Cardiac ventricle fibroblast (primary cell): Measurements from ENCODE around the gene RNF157. TPM values are rescaled to one million over a fixed set of nuclear protein-coding genes. Genes with fewer than 3 reads are reported as not detected.

Experiments
- total RNA-seq: library from RNA; depleted of rRNA; stranded (reverse); fragments of >200 nt; gene quantifications from 2 replicates; pipeline ENCODE4 v1.2.3, GENCODE V29; 2015

Gene RNF157
- total RNA-seq: 0.10 and 0.44 TPM in 2 replicates

DNA sequence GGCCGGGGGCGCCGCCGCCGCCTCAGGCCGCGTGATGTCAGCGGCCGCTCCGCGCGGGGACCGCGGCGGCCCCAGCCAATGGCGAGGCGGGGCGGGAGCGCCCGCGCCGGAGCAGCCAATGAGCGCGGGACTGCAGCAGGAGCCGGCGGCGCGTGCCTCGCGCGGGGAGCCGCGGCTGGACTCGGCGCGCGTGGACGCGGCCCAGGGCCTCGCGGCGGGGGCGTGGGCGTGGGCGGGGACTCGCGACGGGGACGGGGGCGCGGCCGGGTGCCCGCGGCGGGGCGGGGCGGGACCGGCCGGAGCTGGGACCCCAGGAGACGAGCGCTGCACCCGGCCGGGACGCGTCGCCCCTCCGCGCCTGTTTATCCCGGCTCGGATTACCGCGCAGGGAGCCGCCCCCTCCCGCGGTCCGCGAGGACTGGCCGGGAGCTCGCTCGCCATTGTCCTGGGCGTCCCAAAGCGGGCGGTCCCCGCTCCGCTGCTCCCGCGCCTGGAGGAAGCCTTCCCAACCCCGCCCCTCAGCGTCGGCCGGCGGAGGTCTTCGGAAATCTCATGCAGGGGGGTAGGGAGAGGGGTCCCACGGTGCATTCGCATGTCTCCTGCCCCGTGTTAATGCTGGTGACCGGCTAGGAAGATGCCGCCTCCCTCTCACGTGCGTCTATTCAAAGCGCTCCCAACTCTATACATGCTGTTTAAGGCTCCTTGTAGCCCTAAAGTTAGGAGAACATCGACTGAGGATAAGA, at the start of gene RNF157:
TSS of gene RNF157 (minus strand) at position 33 of the 743 bp plus-strand sequence. CDS start 253 bp downstream, outside the sequence.

DNA sequence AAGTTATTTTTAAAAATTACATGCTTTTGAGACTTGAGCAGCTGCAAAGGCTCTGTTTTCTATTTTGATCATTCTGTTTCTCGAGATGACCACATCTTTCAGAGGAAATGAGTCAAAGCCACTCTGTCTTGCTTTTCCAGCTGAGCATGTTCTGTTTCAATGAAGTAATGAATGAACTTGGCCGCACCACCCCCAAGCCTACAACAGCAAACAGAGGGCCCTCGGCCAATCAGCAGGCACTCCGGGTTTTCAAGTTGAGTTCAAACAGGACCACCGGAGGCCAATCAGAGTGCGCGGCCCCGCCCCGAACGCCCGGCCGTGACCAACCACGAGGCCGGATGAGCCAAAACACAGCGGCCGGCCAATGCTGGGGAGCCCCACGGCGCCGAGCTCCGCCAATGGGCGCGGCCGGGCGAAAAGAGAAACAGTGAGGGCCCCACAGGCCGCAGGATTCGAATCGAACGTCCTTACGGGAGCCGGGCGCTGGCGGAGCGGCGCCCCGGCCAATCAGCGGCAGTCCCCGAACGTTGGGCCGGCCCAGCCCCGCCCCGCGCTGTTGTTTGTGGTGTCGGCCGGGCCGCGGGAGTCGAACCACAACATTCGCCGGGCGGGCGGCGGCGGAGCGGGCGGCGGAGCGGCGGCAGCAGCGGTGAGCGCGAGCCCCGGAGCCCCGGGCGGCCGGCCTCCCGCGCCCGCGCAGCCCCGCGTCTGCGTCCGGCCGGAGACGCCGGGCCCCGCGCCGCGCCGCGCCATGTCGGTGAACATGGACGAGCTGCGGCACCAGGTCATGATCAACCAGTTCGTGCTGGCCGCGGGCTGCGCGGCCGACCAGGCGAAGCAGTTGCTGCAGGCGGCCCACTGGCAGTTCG, 24.7 kb upstream of the RNF157 start, which contains the start of gene UBALD2:
TSS of gene UBALD2 (plus strand) at position 594 of the 869 bp plus-strand sequence. CDS start at position 752, 158 bp downstream.

GRCh38 chr17:76141212-76142038, 98.9 kb downstream of the RNF157 start, which contains the start of gene FOXJ1:
Gene FOXJ1 (minus strand): TSS chr17:76141245. CDS start chr17:76140395, 850 bp downstream.

GRCh38 chr17:76103274-76104139, 136.8 kb downstream of the RNF157 start, which contains the start of gene EXOC7:
Gene EXOC7 (minus strand): TSS chr17:76103787. CDS start chr17:76103692, 95 bp downstream.

Other genes starting within 250 kb of the RNF157 start
- 1.6 and 2.4 TPM in 2 replicates for gene CDK3, start 239.6 kb downstream of the RNF157 start, total RNA-seq
- not detected in 2 replicates for gene EVPL, start 213.2 kb downstream of the RNF157 start, total RNA-seq
- gene SRP68, start 168.0 kb downstream of the RNF157 start, total RNA-seq: 40.8 and 48.2 TPM in 2 replicates
- not detected in 2 replicates for gene GALR2, start 165.7 kb downstream of the RNF157 start, total RNA-seq
- not detected in 2 replicates for gene ZACN, start 161.3 kb downstream of the RNF157 start, total RNA-seq
- 44.9 and 59.0 TPM in 2 replicates for gene EXOC7, start 136.7 kb downstream of the RNF157 start, total RNA-seq
- not detected in 2 replicates for gene FOXJ1, start 99.2 kb downstream of the RNF157 start, total RNA-seq
- gene UBALD2, start 24.9 kb upstream of the RNF157 start, total RNA-seq: 4.5 and 5.9 TPM in 2 replicates
- 0.98 and 1.8 TPM in 2 replicates for gene QRICH2, start 67.8 kb upstream of the RNF157 start, total RNA-seq
- gene PRPSAP1, start 113.4 kb upstream of the RNF157 start, total RNA-seq: 23.1 and 35.4 TPM in 2 replicates
- gene SPHK1, start 144.1 kb upstream of the RNF157 start, total RNA-seq: 51.0 and 55.1 TPM in 2 replicates
- gene UBE2O, start 212.7 kb upstream of the RNF157 start, total RNA-seq: 19.2 and 25.5 TPM in 2 replicates
- not detected in 2 replicates for gene AANAT, start 227.1 kb upstream of the RNF157 start, total RNA-seq